Suprapubic skin (tissue), 4 donors: ENCODE measurements around the gene IGLL5. TPM values are rescaled to one million over a fixed set of nuclear protein-coding genes. Genes with fewer than 3 reads are reported as not detected.

Experiments
- DNase-seq, 2 donors: peaks; one replicate each; pipeline ENCODE4 v3.0.0-alpha.2; 2019; ENCODE audit warnings: low spot score in 2 of 2
- H3K27ac ChIP-seq: fragments of 200-600 bp; sonication (generic); one replicate; pipeline ENCODE4 v1.5.1; 2019
- H3K27me3 ChIP-seq: fragments of 200-600 bp; sonication (generic); one replicate; pipeline ENCODE4 v1.5.1; 2019
- H3K36me3 ChIP-seq: fragments of 200-600 bp; sonication (generic); one replicate; pipeline ENCODE4 v1.5.1; 2019
- H3K4me1 ChIP-seq: fragments of 200-600 bp; sonication (generic); one replicate; pipeline ENCODE4 v1.5.1; 2019
- H3K4me3 ChIP-seq: fragments of 200-600 bp; sonication (generic); one replicate; pipeline ENCODE4 v1.5.1; 2019; ENCODE audit warnings: mild to moderate bottlenecking
- H3K9me3 ChIP-seq: fragments of 200-600 bp; sonication (generic); one replicate; pipeline ENCODE4 v1.5.1; 2019
- EP300 ChIP-seq: sonication (generic); formaldehyde crosslinking; IDR thresholded peaks from one replicate; pipeline ENCODE4 v1.6.1; 2017; ENCODE audit warnings: antibody characterized with exemption
- POLR2A ChIP-seq, 2 donors: fragments of 450-650 bp; IDR thresholded peaks; one replicate each; pipeline ENCODE4 v1.6.1; 2017; ENCODE audit warnings: antibody characterized with exemption in 2 of 2, mild to moderate bottlenecking in 2 of 2, moderate library complexity in 2 of 2
- POLR2AphosphoS5 ChIP-seq, 3 donors: sonication (generic); formaldehyde crosslinking; IDR thresholded peaks; one replicate each; pipeline ENCODE4 v1.6.1; 2017; ENCODE audit warnings: antibody characterized with exemption in 3 of 3
- WGBS: methylation state at CpG from one replicate; pipeline ENCODE4 v1.1.5; 2018; 5-methylcytosine and 5-hydroxymethylcytosine counted together
- total RNA-seq, 4 donors: library from RNA; depleted of rRNA; stranded (reverse); fragments of >200 nt; gene quantifications; one replicate each; pipeline ENCODE4 v1.1.0, GENCODE V29; 2016
- TF ChIP-seq, protein P1 (sequence below), 2 donors: fragments of 200-600 bp in 1 of 2; fragments of 450-650 bp in 1 of 2; sonication (generic) in 1 of 2; IDR thresholded peaks; one replicate each; pipeline ENCODE4 v1.5.1; 2016 to 2019; ENCODE audit warnings: antibody characterized with exemption in 2 of 2, mild to moderate bottlenecking in 1 of 2, moderate library complexity in 1 of 2

Gene IGLL5
- total RNA-seq, 4 donors from 2014 or later, result not detected

DNA sequence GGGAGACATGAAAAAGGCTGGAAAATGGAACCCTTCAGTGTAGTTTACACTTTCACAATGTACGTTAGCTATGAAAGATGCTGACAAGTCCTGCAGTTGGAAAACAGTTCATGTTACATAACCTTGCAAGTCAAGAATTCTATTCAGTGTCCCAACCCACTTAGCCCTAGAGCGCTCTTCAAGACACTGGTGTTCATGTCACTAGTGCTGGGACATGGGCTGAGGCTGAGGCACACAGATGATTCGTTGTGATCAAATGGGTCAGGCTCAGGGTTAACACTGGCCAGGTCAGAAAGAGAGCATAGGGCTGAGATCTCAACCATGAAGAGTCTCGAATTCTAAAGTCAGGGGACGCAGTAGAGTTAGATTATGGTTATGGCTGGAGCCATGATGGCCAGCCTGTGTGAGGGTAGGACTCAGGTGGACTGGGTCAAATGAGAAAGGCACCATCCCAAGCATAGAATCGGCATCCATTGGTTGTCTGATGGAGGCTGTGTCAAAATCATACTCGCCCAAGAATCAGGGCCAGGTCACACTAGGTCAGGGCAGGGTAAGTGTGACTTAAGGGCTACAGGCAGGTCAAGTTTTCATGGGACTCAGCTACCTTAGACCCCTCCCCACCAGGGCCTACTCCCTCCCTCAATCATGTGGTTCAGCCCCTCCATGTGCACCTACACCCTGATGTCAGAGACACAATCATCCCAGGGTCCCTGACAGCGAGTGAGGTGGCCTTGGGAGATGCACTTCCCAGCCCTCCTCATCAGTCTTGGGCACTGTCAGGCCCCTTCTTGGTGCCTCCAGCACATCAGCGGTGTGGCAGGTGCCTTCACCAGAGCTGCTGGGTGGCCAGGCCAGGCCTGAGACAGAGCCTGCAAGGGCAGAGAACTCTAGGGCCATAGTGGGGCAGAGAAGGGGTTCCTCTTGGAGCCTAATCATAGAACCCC, 20.2 kb downstream of the IGLL5 start:
- no peak overlapping the region for H3K27ac ChIP-seq
- H3K36me3 ChIP-seq, result no peaks in the 10 kb centered on the region
- H3K4me1 ChIP-seq, result no peaks in the 10 kb centered on the region
- peaks cover 9% of the 10 kb centered on the region for H3K27me3 ChIP-seq
- no peaks in the 10 kb centered on the region for H3K9me3 ChIP-seq
- H3K4me3 ChIP-seq, result no peak overlapping the region
- WGBS, result 93% methylated on average over 8 of the region's 9 CpGs
- TF ChIP-seq, protein P1, sequence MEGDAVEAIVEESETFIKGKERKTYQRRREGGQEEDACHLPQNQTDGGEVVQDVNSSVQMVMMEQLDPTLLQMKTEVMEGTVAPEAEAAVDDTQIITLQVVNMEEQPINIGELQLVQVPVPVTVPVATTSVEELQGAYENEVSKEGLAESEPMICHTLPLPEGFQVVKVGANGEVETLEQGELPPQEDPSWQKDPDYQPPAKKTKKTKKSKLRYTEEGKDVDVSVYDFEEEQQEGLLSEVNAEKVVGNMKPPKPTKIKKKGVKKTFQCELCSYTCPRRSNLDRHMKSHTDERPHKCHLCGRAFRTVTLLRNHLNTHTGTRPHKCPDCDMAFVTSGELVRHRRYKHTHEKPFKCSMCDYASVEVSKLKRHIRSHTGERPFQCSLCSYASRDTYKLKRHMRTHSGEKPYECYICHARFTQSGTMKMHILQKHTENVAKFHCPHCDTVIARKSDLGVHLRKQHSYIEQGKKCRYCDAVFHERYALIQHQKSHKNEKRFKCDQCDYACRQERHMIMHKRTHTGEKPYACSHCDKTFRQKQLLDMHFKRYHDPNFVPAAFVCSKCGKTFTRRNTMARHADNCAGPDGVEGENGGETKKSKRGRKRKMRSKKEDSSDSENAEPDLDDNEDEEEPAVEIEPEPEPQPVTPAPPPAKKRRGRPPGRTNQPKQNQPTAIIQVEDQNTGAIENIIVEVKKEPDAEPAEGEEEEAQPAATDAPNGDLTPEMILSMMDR (IDR thresholded peaks at IDR 0.05), result no peak
- TF ChIP-seq EP300, result no peak
- TF ChIP-seq POLR2AphosphoS5 (IDR thresholded peaks at IDR 0.05), result no peak
- no peak for TF ChIP-seq POLR2A (IDR thresholded peaks at IDR 0.05)
- DNase-seq, result no peak

DNA sequence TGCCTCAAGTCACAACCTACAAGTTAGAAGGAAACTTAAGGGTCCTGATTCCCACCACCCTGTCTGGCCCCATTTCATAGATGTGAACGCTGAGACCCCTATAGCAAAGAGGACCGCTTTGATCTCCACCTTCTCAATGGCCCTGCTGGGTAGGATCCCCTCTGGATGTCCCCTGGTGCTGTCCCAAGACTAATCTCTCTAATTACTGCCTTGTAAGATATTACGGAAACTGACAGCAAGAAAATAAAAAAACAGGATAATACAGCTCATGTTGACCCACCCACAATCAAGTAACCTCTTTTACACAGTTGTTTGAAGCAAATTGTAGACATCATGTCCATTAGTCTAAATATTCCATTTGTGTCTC, 20.9 kb downstream of the IGLL5 start:
- no peak overlapping the region for H3K4me3 ChIP-seq
- no peak overlapping the region for H3K27ac ChIP-seq
- no peak for DNase-seq
- H3K36me3 ChIP-seq, result no peaks in the 10 kb centered on the region
- TF ChIP-seq, protein P1 (IDR thresholded peaks at IDR 0.05), result no peak
- TF ChIP-seq POLR2AphosphoS5 (IDR thresholded peaks at IDR 0.05) (no peak), POLR2A (IDR thresholded peaks at IDR 0.05) (no peak), EP300 (no peak)
- no peaks in the 10 kb centered on the region for H3K4me1 ChIP-seq
- H3K9me3 ChIP-seq, result no peaks in the 10 kb centered on the region
- WGBS, result 89% methylated on average over 3 of the region's 3 CpGs
- H3K27me3 ChIP-seq, result peaks cover 9% of the 10 kb centered on the region

DNA sequence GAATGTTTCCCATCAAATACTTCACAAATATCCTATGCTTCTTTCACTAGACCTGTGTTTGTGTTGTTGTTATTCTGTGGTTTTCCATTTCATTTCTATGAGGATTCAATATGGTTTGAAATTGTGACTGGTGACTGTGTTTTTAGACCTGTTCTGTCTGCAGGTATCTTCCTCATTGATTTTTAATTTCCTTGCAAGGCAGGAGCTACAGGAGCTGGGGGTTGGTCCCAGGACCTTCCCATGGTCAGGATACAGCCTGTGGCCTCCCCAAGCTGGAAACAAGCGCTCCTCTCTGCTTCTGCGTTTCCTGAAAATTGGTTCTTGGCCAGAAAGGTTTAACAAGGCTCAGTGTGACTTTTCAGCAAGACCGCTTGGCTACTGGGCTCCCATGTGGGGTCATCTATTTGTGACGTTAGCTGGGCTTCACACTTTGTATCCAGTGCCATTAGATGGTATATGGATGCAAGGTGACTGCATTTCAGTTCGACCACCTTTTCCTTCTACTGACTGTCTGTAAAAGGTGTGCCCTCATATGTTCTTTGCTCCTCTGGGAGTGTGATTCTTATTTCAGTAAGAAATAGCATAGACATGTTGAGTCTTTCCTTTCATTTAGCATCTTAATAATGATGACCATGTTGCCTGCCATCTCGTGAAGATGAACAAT, 21.5 kb downstream of the IGLL5 start:
- WGBS, result 81% methylated on average over 6 of the region's 6 CpGs
- Histone ChIP-seq H3K27ac (no peak overlapping the region), H3K27me3 (peaks cover 9% of the 10 kb centered on the region), H3K9me3 (no peaks in the 10 kb centered on the region), H3K36me3 (no peaks in the 10 kb centered on the region), H3K4me3 (no peak overlapping the region), H3K4me1 (no peaks in the 10 kb centered on the region)
- TF ChIP-seq EP300 (no peak), POLR2A (IDR thresholded peaks at IDR 0.05) (no peak), POLR2AphosphoS5 (IDR thresholded peaks at IDR 0.05) (no peak)
- TF ChIP-seq, protein P1 (IDR thresholded peaks at IDR 0.05), result no peak
- DNase-seq, result no peak

DNA sequence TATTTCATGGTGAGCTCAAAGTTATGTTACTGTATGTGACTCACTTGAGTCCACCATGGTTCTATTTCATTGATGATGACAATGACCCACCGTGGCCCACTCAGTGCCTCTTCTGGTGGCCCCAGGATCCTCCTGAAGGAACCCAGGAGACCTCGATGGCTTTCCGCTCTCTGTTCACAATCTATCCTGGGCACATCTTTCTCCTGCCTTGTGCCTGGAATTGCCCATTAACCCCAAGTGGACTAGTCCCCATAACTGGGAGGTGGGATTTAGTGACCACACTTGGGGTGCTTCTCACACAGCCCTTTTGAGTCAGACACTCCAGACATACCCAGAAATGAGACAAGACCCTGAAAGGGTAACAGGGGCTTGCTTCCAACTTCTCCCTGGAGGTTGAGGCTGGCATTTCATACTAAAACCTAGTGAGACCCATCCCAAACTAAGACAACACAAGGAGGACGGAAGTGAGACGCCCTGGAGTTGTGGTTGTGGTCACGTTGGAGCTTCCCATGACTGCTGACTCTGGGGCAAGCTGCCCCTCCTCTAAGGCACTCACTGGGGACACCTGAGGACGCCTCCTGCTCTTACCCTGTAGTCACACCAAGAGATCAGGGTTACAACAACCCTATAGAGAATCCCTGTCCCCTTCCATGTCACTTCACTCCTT, 22.1 kb downstream of the IGLL5 start:
- Histone ChIP-seq H3K27me3 (peaks cover 9% of the 10 kb centered on the region), H3K27ac (no peak overlapping the region), H3K36me3 (no peaks in the 10 kb centered on the region), H3K4me3 (no peak overlapping the region), H3K9me3 (no peaks in the 10 kb centered on the region), H3K4me1 (no peaks in the 10 kb centered on the region)
- 81% methylated on average over 7 of the region's 7 CpGs for WGBS
- DNase-seq, result no peak
- TF ChIP-seq POLR2A (IDR thresholded peaks at IDR 0.05), result no peak
- no peak for TF ChIP-seq EP300
- TF ChIP-seq POLR2AphosphoS5 (IDR thresholded peaks at IDR 0.05), result no peak
- TF ChIP-seq, protein P1 (IDR thresholded peaks at IDR 0.05), result no peak
